NCI-H82 (cell line): ENCODE data around the gene MEX3A.
"Not testable (repeated sequence)": the region's sequence is repeated elsewhere in the genome, so short reads cannot be mapped to it uniquely, and the experiment has no call there.

Source experiments
- DNase-seq: peaks from one replicate; lab custom pipeline; 2025; lab: John Stamatoyannopoulos, UW

MEX3A gene

GRCh38 chr1:156054500-156055280 is 27.6 kb downstream of the MEX3A start, which contains the start of gene LAMTOR2:
LAMTOR2 (plus strand) TSS chr1:156054782; CDS start chr1:156054890, 108 bp downstream.
- peak; percentile 100 for DNase-seq

- DNase-seq = peak; percentile 96
These were observed 28.3 kb downstream of the MEX3A start, which contains the start of gene UBQLN4 for GRCh38 chr1:156053768-156054499. UBQLN4 (minus strand) TSS chr1:156053798; CDS start chr1:156053701, 97 bp downstream.

- peak; percentile 90 for DNase-seq
These were observed 29.1 kb downstream of the MEX3A start for GRCh38 chr1:156052862-156053767.

- no peak for DNase-seq
These were observed 31.1 kb downstream of the MEX3A start for GRCh38 chr1:156051011-156051725.

GRCh38 chr1:156050376-156050775 is 31.9 kb downstream of the MEX3A start:
- DNase-seq = no peak

- no peak for DNase-seq
These were observed 33.5 kb downstream of the MEX3A start for GRCh38 chr1:156048663-156049258.

- DNase-seq = no peak
These were observed 37.2 kb downstream of the MEX3A start for GRCh38 chr1:156045076-156045475.

- DNase-seq = no peak
These were observed 39.4 kb downstream of the MEX3A start for GRCh38 chr1:156042828-156043227.

GRCh38 chr1:156034991-156035390 is 47.3 kb downstream of the MEX3A start:
- not testable (repeated sequence) for DNase-seq

- no peak for DNase-seq
These were observed 49.3 kb downstream of the MEX3A start for GRCh38 chr1:156033011-156033410.

- no peak for DNase-seq
These were observed 55.7 kb downstream of the MEX3A start for GRCh38 chr1:156026588-156026987.

GRCh38 chr1:156025876-156026275 is 56.4 kb downstream of the MEX3A start:
- peak; percentile 85 for DNase-seq

- no peak for DNase-seq
These were observed 57.5 kb downstream of the MEX3A start for GRCh38 chr1:156024801-156025200.
